Measurements from ENCODE around the gene OGT.
"Not testable (repeated sequence)": the region's sequence is repeated elsewhere in the genome, so short reads cannot be mapped to it uniquely, and the experiment has no call there.

Gene OGT

GRCh38 chrX:71541210-71542022 lies 8.5 kb downstream of the OGT start:
- DNase-seq: peak; percentile 37

- no peak for DNase-seq
These were observed 9.5 kb downstream of the OGT start for GRCh38 chrX:71542411-71542810.

GRCh38 chrX:71542825-71543224 lies 9.9 kb downstream of the OGT start:
- DNase-seq: no peak

- peak; percentile 41 for DNase-seq
These were observed 10.4 kb downstream of the OGT start for GRCh38 chrX:71543316-71543715.

GRCh38 chrX:71545364-71545763 lies 12.5 kb downstream of the OGT start:
- DNase-seq: no peak

- no peak for DNase-seq
These were observed 14.0 kb downstream of the OGT start for GRCh38 chrX:71546879-71547278.

- DNase-seq: no peak
These were observed 14.4 kb downstream of the OGT start for GRCh38 chrX:71547339-71547738.

GRCh38 chrX:71549986-71550385 lies 17.1 kb downstream of the OGT start:
- DNase-seq: no peak

- DNase-seq: no peak
These were observed 17.7 kb downstream of the OGT start for GRCh38 chrX:71550578-71550977.

- no peak for DNase-seq
These were observed 23.1 kb downstream of the OGT start for GRCh38 chrX:71556036-71556435.

- DNase-seq: no peak
These were observed 26.0 kb downstream of the OGT start for GRCh38 chrX:71558920-71559319.

- DNase-seq: not testable (repeated sequence)
These were observed 26.9 kb downstream of the OGT start for GRCh38 chrX:71559773-71560172.

- DNase-seq: no peak
These were observed 31.0 kb downstream of the OGT start for GRCh38 chrX:71563921-71564320.

GRCh38 chrX:71565474-71566041 lies 32.7 kb downstream of the OGT start:
- DNase-seq: no peak

- not testable (repeated sequence) for DNase-seq
These were observed 38.5 kb downstream of the OGT start for GRCh38 chrX:71571390-71571789.

- no peak for DNase-seq
These were observed 40.7 kb downstream of the OGT start for GRCh38 chrX:71573590-71573989.

GRCh38 chrX:71577682-71578081 lies 44.8 kb downstream of the OGT start:
- DNase-seq: no peak

GRCh38 chrX:71578253-71579135 lies 45.6 kb downstream of the OGT start, which contains the start of gene GCNA:
Gene GCNA (plus strand): TSS chrX:71578437. CDS start chrX:71580822, 2,385 bp downstream.
- no peak for DNase-seq

GRCh38 chrX:71579136-71579989 lies 46.5 kb downstream of the OGT start:
- no peak for DNase-seq

- DNase-seq: no peak
These were observed 47.1 kb downstream of the OGT start for GRCh38 chrX:71579990-71580380.

GRCh38 chrX:71581210-71581609 lies 48.3 kb downstream of the OGT start:
- DNase-seq: no peak

- DNase-seq: no peak
These were observed 54.0 kb downstream of the OGT start for GRCh38 chrX:71586929-71587328.

GRCh38 chrX:71593210-71593609 lies 60.3 kb downstream of the OGT start:
- not testable (repeated sequence) for DNase-seq
